Epithelial cell of proximal tubule (primary cell): ENCODE data around the gene XAGE5. TPM values are rescaled to one million over a fixed set of nuclear protein-coding genes. Genes with fewer than 3 reads are reported as not detected.
"Not testable (repeated sequence)": the region's sequence is repeated elsewhere in the genome, so short reads cannot be mapped to it uniquely, and the experiment has no call there.

Source experiments
- DNase-seq: peaks from one replicate; pipeline ENCODE4 v3.0.0-alpha.2; 2011; ENCODE audit warnings: low read depth
- H3K4me3 ChIP-seq: 2 replicates; pipeline ENCODE4 v1.5.1; 2011; ENCODE audit warnings: low read depth, mild to moderate bottlenecking, low read length
- total RNA-seq: library from RNA; depleted of rRNA; stranded (reverse); fragments of >200 nt; gene quantifications from 2 replicates; pipeline ENCODE4 v1.2.3, GENCODE V29; 2015
- TF ChIP-seq, protein P1 (sequence below): conservative IDR thresholded peaks from 2 replicates; pipeline ENCODE4 v1.5.1; 2012; ENCODE audit warnings: low read depth, mild to moderate bottlenecking, low read length

The XAGE5 gene, protein sequence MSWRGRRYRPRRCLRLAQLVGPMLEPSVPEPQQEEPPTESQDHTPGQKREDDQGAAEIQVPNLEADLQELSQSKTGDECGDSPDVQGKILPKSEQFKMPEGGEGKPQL
- total RNA-seq, result not detected in 2 replicates

DNA sequence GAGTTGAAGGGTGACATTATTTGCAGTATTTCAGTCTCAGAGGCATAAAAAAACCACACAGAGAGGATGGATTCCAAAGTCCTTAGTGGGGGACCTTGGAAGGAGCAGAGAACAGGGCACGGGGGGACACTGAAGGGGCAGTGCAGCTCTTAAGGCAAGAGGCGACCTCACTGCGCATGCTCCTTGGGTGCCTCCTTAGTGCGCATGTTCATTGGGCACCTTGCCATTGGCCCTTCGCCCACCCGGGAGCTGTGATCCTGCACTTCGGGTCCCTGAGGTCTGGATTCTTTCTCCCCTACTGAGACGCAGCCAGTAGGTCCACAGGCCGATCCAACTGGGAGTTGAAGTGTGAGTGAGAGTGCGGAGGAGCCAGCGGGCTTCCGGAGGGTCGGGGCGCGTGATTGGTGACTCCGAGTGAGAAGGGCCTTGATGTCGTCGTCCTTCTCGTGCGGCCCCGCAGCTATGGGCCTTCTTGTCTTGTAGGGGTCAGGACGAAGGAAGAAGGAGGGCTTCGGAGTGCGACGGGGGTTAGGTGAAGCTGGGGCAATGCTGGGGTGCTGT, at the start of gene XAGE5:
XAGE5 (plus strand) TSS at position 223 of the 561 bp plus-strand sequence. CDS start 1,280 bp downstream, outside the sequence.
- no peak for DNase-seq
- TF ChIP-seq, protein P1, sequence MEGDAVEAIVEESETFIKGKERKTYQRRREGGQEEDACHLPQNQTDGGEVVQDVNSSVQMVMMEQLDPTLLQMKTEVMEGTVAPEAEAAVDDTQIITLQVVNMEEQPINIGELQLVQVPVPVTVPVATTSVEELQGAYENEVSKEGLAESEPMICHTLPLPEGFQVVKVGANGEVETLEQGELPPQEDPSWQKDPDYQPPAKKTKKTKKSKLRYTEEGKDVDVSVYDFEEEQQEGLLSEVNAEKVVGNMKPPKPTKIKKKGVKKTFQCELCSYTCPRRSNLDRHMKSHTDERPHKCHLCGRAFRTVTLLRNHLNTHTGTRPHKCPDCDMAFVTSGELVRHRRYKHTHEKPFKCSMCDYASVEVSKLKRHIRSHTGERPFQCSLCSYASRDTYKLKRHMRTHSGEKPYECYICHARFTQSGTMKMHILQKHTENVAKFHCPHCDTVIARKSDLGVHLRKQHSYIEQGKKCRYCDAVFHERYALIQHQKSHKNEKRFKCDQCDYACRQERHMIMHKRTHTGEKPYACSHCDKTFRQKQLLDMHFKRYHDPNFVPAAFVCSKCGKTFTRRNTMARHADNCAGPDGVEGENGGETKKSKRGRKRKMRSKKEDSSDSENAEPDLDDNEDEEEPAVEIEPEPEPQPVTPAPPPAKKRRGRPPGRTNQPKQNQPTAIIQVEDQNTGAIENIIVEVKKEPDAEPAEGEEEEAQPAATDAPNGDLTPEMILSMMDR, result no peak
- H3K4me3 ChIP-seq, result no peak within 1 kb of the TSS

DNA sequence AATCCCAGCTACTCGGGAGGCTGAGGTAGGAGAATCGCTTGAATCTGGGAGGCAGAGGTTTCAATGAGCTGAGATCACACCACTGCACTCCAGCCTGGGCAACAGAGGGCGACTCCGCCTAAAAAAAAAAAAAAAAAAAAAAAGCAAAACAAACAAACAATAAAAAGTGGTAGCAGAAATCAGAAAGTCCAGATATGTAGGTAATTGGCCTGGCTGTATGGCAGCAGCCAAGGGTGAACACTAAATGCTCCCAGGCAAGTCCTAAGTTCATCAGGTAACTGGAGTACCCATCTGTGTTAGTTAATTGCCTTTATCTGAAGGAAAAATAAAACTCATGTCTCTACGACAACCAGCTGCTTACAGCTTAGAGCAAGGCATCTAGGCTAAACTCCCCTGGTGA, 45.1 kb upstream of the XAGE5 start:
- DNase-seq, H3K4me3 ChIP-seq: not testable (repeated sequence)

DNA sequence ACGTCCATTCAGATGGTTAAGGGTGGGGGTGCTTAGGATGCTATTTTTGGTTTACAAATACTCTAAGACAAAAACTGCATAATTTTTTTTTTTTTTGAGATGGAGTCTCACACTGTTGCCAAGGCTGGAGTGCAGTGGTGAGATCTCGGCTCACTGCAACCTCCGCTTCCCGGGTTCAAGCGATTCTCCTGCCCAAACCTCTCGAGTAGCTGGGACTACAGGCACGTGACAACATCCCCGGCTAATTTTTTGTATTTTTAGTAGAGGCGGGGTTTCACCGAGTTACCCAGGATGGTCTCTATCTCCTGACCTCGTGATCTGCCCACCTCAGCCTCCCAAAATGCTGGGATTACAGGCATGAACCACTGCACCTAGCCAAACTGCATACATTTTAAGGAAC, 37.6 kb upstream of the XAGE5 start:
- H3K4me3 ChIP-seq, DNase-seq: not testable (repeated sequence)

DNA sequence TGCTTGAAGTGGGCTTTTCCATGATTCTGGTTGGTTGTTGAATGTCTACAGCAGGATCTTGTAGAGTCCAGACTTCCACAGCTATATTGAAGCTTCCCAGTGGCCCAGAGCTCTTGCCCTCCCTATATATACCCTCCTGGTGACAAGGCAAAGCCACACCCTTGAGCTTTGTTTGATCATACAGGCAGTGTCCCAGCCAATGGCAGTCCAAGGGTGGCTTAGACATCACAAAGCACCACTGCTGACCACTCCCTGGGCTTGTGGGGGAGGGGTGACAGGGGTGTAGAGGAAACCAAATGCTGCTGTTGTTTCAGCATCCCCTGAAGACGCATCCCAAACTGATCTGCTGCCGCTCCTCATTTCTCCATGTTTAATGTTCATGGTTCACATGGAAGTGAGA, 13.8 kb upstream of the XAGE5 start, which contains the start of gene SPANXN5:
SPANXN5 (minus strand) TSS at position 101 of the 400 bp plus-strand sequence; CDS start at position 22, 79 bp downstream.
- H3K4me3 ChIP-seq, DNase-seq: not testable (repeated sequence)

DNA sequence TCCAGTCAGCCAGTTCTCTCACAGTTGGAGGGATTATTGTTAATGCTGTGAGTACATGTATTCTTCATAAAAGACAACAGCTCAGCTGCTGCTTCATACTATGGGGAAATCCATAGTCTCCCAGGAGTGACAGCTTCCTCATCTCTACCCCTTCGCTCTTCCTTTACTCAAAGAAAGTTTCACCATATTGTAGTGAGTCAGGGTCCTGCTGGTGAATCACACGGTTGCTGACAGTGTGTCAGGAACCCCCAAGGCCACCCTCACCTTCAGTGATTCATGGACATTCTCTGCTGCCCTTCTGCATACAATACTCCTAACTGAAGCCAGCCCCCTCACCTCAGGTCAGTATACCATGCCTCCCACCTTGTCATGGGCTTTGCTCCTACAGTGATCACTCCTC, 6.2 kb upstream of the XAGE5 start:
- not testable (repeated sequence) for DNase-seq, H3K4me3 ChIP-seq

DNA sequence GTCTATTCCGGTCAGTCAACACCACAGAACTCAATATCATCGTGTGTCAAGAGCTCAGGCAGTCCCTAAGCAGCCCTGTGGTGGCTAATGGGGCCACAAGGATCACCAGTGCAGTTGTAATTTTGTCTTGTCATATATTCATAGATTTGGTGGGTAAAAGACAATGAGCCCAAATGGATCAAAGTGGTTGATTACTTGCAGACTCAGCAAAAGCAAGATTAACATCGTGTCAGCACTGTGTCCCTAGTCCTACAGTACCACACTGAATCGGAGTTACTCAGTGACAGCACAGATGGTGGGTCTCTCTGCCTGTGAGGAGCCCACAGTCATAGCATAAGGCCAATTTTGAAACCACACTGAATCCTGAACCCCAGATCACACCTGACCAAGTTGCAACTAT, 8.7 kb downstream of the XAGE5 start:
- TF ChIP-seq, protein P1, result no peak
- no peak overlapping the region for H3K4me3 ChIP-seq
- no peak for DNase-seq

DNA sequence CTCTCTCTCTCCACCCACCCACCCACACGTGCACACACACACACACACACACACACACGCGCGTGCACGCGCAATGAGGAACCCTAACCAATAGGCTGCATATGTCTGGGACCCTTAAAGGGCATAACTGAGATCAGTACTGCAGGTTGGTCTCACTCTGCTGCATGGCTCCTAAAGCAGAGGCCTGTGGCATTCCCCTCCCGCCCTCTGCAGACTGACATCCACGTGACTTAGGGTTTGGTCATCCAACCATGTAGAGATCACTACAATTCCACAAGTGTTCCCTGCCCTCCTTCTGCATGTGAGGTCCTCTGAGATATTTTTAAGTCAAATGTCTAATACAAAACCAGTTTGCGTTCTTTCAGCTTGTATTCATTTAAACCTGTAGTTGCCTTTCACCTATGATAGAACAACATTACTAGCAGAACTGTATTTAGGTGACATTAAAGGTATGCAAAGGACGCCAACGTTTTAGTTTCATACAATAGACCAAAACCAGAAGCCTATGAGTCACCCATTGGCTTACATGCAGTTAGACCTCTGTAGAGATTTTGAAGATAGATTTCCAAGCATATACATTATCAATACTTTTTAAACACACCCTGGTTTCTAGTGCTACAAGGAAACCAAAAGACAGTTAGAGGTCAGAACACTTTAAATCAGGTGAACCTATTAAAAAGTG, 10.1 kb downstream of the XAGE5 start:
- no peak overlapping the region for H3K4me3 ChIP-seq
- TF ChIP-seq, protein P1, result no peak
- no peak for DNase-seq

DNA sequence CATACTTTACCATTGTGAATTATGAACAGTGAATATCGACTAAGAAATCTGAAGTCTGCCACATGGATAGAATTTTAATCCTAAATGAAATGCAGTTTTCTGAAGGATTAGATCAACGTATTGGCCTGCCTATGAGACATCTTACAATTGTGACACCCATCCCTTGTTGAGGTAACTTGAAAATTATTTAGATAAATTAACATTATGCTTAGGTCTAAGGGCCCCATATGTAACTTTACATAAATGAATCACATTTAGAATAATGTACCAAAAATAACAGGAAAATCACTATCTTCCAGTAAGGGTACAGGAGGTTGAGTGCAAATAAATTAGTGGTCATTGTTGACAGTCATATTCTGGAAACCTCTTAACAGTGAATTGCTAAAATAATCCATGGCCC, 13.5 kb downstream of the XAGE5 start:
- H3K4me3 ChIP-seq, result no peak overlapping the region
- no peak for DNase-seq
- TF ChIP-seq, protein P1, result no peak

DNA sequence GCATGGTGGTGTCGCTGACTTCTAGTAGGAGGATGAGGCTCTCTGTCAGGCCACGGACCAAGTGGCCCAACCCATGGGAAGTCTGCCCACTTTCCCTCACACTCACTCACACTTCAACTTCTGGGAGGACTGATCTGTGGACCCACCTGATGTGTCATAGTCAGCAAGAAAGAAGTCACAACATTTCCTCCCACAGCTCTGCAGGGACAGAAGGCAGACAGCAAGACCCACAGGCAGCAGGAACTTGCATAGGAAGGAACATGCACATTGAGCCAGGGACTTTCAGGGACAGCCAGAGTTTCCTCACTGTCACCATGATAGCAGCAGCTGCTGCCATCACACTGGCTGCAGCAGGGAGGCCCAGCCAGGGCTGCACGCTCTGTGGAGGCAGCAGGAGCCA, 19.5 kb downstream of the XAGE5 start:
- DNase-seq, result no peak
- H3K4me3 ChIP-seq, result no peak overlapping the region
- TF ChIP-seq, protein P1, result no peak
